Keratinocyte (primary cell): Measurements from ENCODE around the gene LHFPL6. TPM values are rescaled to one million over a fixed set of nuclear protein-coding genes. Genes with fewer than 3 reads are reported as not detected.

Experiments
- DNase-seq: peaks from one replicate; pipeline ENCODE4 v3.0.0-alpha.2; 2011; ENCODE audit warnings: low read depth, missing footprints, low spot score
- FAIRE-seq: peaks from 2 replicates; lab custom pipeline; 2011; peaks lifted over from hg19 to GRCh38; lab: Jason Lieb, UNC
- H2AFZ ChIP-seq: 2 replicates; pipeline ENCODE4 v1.6.0; 2012; ENCODE audit warnings: low read length, control low read depth, inconsistent platforms; ENCODE audit not compliant: control insufficient read depth
- H3K27ac ChIP-seq: 2 replicates; pipeline ENCODE4 v1.5.1; 2011; ENCODE audit warnings: low read length; ENCODE audit not compliant: control insufficient read depth, insufficient read depth
- H3K27me3 ChIP-seq: 3 replicates; pipeline ENCODE4 v1.6.0; 2011; ENCODE audit warnings: low read length; ENCODE audit not compliant: control insufficient read depth, insufficient read depth; ENCODE audit errors: extremely low read depth
- H3K36me3 ChIP-seq, 2 experiments: 2 replicates in 1 of 2; 3 replicates in 1 of 2; pipeline ENCODE4 v1.5.1; 2011; ENCODE audit warnings: low read length in 2 of 2, mild to moderate bottlenecking in 1 of 2; ENCODE audit not compliant: control insufficient read depth in 2 of 2, insufficient read depth in 2 of 2; ENCODE audit errors: extremely low read depth in 1 of 2
- H3K4me1 ChIP-seq: 3 replicates; pipeline ENCODE4 v1.5.1; 2011; ENCODE audit warnings: low read length; ENCODE audit not compliant: control insufficient read depth, insufficient read depth; ENCODE audit errors: extremely low read depth
- H3K4me2 ChIP-seq: 3 replicates; pipeline ENCODE4 v1.6.0; 2011; ENCODE audit warnings: low read depth, low read length; ENCODE audit not compliant: control insufficient read depth, insufficient read depth; ENCODE audit errors: extremely low read depth
- H3K4me3 ChIP-seq, 3 experiments: fragments of 200-600 bp in 1 of 3; sonication (generic) in 1 of 3; 2 replicates in 2 of 3; 3 replicates in 1 of 3; pipeline ENCODE4 v1.5.1; 2011 to 2016; ENCODE audit warnings: low read length in 3 of 3, mild to moderate bottlenecking in 3 of 3, control low read depth in 2 of 3, inconsistent platforms in 1 of 3, low read depth in 1 of 3, mixed read lengths in 1 of 3, mixed run types in 1 of 3, moderate library complexity in 1 of 3; ENCODE audit not compliant: control insufficient read depth in 2 of 3, insufficient read depth in 2 of 3; ENCODE audit errors: extremely low read depth in 1 of 3
- H3K79me2 ChIP-seq: 2 replicates; pipeline ENCODE4 v1.6.0; 2012; ENCODE audit warnings: low read length; ENCODE audit not compliant: control insufficient read depth, insufficient read depth
- H3K9ac ChIP-seq: 3 replicates; pipeline ENCODE4 v1.6.0; 2011; ENCODE audit warnings: low read length; ENCODE audit not compliant: control insufficient read depth, insufficient read depth; ENCODE audit errors: extremely low read depth
- H3K9me1 ChIP-seq: 3 replicates; pipeline ENCODE4 v1.6.0; 2011; ENCODE audit warnings: low read length; ENCODE audit not compliant: control insufficient read depth, insufficient read depth; ENCODE audit errors: extremely low read depth
- H3K9me3 ChIP-seq: 2 replicates; pipeline ENCODE4 v1.5.1; 2012; ENCODE audit warnings: low read depth, low read length; ENCODE audit not compliant: control insufficient read depth
- H4K20me1 ChIP-seq: 3 replicates; pipeline ENCODE4 v1.6.0; 2011; ENCODE audit warnings: low read length; ENCODE audit not compliant: control insufficient read depth, insufficient read depth; ENCODE audit errors: extremely low read depth
- CTCF ChIP-seq, 3 experiments: IDR thresholded peaks in 1 of 3; conservative IDR thresholded peaks in 1 of 3; optimal IDR thresholded peaks in 1 of 3; 2 replicates in 2 of 3; 3 replicates in 1 of 3; pipeline versions ENCODE3 to v1.5.1; 2011; ENCODE audit warnings: low read length in 3 of 3, mild to moderate bottlenecking in 3 of 3, moderate library complexity in 2 of 3, control low read depth in 1 of 3, inconsistent platforms in 1 of 3; ENCODE audit not compliant: insufficient read depth in 2 of 3; ENCODE audit errors: extremely low read depth in 1 of 3
- EZH2 ChIP-seq: IDR thresholded peaks from one replicate; pipeline ENCODE4 v1.6.1; 2012; ENCODE audit warnings: inconsistent platforms, mild to moderate bottlenecking, low read length, moderate library complexity
- dilution Hi-C: fragments of 300-500 bp; cut with MboI; formaldehyde crosslinking; loops from one replicate; pipeline ENCODE4 v1.7.0; 2020; ENCODE audit warnings: low sequenced_read_pairs; ENCODE audit not compliant: extremely low pct_ligation_motif_present
- polyA plus RNA-seq, 5 experiments: library from polyadenylated mRNA; depleted of rRNA in 3 of 5; stranded (reverse) in 3 of 5; stranded (forward) in 1 of 5; unstranded in 1 of 5; fragments of >200 nt; gene quantifications; 1 replicate in 1 of 5; 2 replicates in 3 of 5; 3 replicates in 1 of 5; pipeline versions ENCODE4 v1.2.1 to v1.2.3, GENCODE V29; 2011 to 2012; ENCODE audit warnings: missing spikeins in 2 of 5, low read depth in 1 of 5, low replicate concordance in 1 of 5

The LHFPL6 gene
- polyA plus RNA-seq, 1 donor (not counting 4 experiments of a cell fraction or from before 2014, with no cell fraction given) = 15.8 TPM

- Histone ChIP-seq H3K79me2 (no peaks in the 10 kb centered on the region), H3K27me3 (no peaks in the 10 kb centered on the region), H3K9me1 (no peaks in the 10 kb centered on the region), H4K20me1 (no peaks in the 10 kb centered on the region), H3K9ac (no peak overlapping the region), H3K36me3 (no peaks in the 10 kb centered on the region), H3K27ac (no peak overlapping the region), H2AFZ (no peak overlapping the region), H3K4me1 (no peaks in the 10 kb centered on the region), H3K4me3 (no peak overlapping the region), H3K4me2 (no peak overlapping the region), H3K9me3 (no peaks in the 10 kb centered on the region)
- TF ChIP-seq EZH2 (no peak), CTCF (optimal IDR thresholded peaks at IDR 0.05 in 1 of 3, IDR thresholded peaks at IDR 0.05 in 1 of 3, conservative IDR thresholded peaks at IDR 0.05 in 1 of 3; ENCODE audit: extremely low read depth in 1 of 3, insufficient read depth in 2 of 3, low read length in 3 of 3) (no peak)
- no peak for DNase-seq
- dilution Hi-C loops = no loop called here
- no peak for FAIRE-seq
These were observed 27.3 kb downstream of the LHFPL6 start for GRCh38 chr13:39575641-39576238.

GRCh38 chr13:39571502-39572092, 31.4 kb downstream of the LHFPL6 start:
- H3K4me1 ChIP-seq = peaks cover 7% of the 10 kb centered on the region
- H3K36me3 ChIP-seq = no peaks in the 10 kb centered on the region
- no peaks in the 10 kb centered on the region for H4K20me1 ChIP-seq
- H3K4me3 ChIP-seq = no peak overlapping the region
- TF ChIP-seq CTCF (optimal IDR thresholded peaks at IDR 0.05 in 1 of 3, IDR thresholded peaks at IDR 0.05 in 1 of 3, conservative IDR thresholded peaks at IDR 0.05 in 1 of 3; ENCODE audit: extremely low read depth in 1 of 3, insufficient read depth in 2 of 3, low read length in 3 of 3) = no peak
- TF ChIP-seq EZH2 = no peak
- H3K27ac ChIP-seq = no peak overlapping the region
- DNase-seq (no peak), FAIRE-seq (no peak)
- H3K27me3 ChIP-seq = no peaks in the 10 kb centered on the region
- H3K79me2 ChIP-seq = no peaks in the 10 kb centered on the region
- no peak overlapping the region for H3K9ac ChIP-seq
- H3K9me3 ChIP-seq = no peaks in the 10 kb centered on the region
- no peak overlapping the region for H2AFZ ChIP-seq
- dilution Hi-C loops = no loop called here
- H3K9me1 ChIP-seq = no peaks in the 10 kb centered on the region
- H3K4me2 ChIP-seq = no peak overlapping the region
